ENCODE data around the gene GRID2.

DNA sequence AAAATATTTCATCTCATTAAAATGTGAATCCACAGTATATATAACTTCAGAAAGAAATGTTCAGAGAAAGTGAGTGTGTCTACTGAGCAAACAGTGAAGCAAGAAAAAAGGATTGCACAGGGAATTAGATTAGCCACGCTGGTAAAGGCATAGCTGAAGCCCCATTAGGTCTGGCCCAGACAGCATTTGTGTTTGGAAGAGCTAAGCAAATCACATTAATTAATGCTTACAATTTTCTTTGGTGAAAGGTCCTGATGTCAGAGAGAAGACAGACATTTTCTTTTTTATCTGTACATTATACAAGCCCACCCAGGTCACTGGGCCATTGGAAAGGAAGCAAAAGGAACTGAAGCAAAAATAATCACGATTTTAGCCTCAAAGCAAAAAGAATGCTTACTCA, 354.6 kb downstream of the GRID2 start:
- TF ChIP-seq ZFX (IDR thresholded peaks at IDR 0.05; ENCODE audit: borderline replicate concordance) (no peak), CTCF (IDR thresholded peaks at IDR 0.05) (no peak)
